Lung (tissue), 12 donors: Measurements from ENCODE around the gene TIMM23. TPM values are rescaled to one million over a fixed set of nuclear protein-coding genes. Genes with fewer than 3 reads are reported as not detected.

ENCODE experiments used
- ATAC-seq: fragments of 200-7000 bp; cut with Tn5 transposase; one replicate; pipeline ENCODE4 v1.9.1; 2020; ENCODE audit warnings: moderate number of reproducible peaks; ENCODE audit not compliant: insufficient read depth, low FRiP score
- DNase-seq, 3 donors: peaks; one replicate each; pipeline ENCODE4 v3.0.0-alpha.2; 2013 to 2017
- H3K27ac ChIP-seq, 2 donors: one replicate each; pipeline ENCODE4 v1.5.1; 2013; ENCODE audit warnings: mild to moderate bottlenecking in 2 of 2, moderate library complexity in 2 of 2, control low read depth in 1 of 2, inconsistent platforms in 1 of 2, low read depth in 1 of 2, low read length in 1 of 2
- H3K27me3 ChIP-seq, 3 donors: one replicate each; pipeline ENCODE4 v1.5.1; 2013; ENCODE audit warnings: low read length in 2 of 3; ENCODE audit not compliant: control insufficient read depth in 3 of 3, insufficient read depth in 3 of 3
- H3K36me3 ChIP-seq, 4 donors: one replicate each; pipeline ENCODE4 v1.5.1; 2013; ENCODE audit warnings: low read length in 4 of 4, mild to moderate bottlenecking in 1 of 4, moderate library complexity in 1 of 4; ENCODE audit not compliant: control insufficient read depth in 4 of 4, insufficient read depth in 4 of 4
- H3K4me1 ChIP-seq, 5 donors: one replicate each; pipeline ENCODE4 v1.5.1; 2013; ENCODE audit warnings: low read length in 5 of 5, mild to moderate bottlenecking in 2 of 5, moderate library complexity in 1 of 5; ENCODE audit not compliant: control insufficient read depth in 5 of 5, insufficient read depth in 5 of 5
- H3K4me3 ChIP-seq: one replicate; pipeline ENCODE4 v1.5.1; 2013; ENCODE audit warnings: mild to moderate bottlenecking, control low read depth, moderate library complexity
- H3K9ac ChIP-seq, 2 donors: one replicate each; pipeline ENCODE4 v1.5.1; 2013; ENCODE audit warnings: low read length in 2 of 2, control low read depth in 1 of 2; ENCODE audit not compliant: insufficient read depth in 1 of 2
- H3K9me3 ChIP-seq, 4 donors: one replicate each; pipeline ENCODE4 v1.5.1; 2013; ENCODE audit warnings: low read length in 3 of 4, mild to moderate bottlenecking in 1 of 4, moderate library complexity in 1 of 4; ENCODE audit not compliant: control insufficient read depth in 4 of 4, insufficient read depth in 3 of 4
- WGBS, 2 donors: extraction: QIAGEN DNeasy Blood & Tissue Kit; methylation state at CpG; one replicate each; pipeline ENCODE4 v1.1.7; 2013; 5-methylcytosine and 5-hydroxymethylcytosine counted together
- polyA plus RNA-seq, 2 donors: library from polyadenylated mRNA; stranded (reverse); fragments of 200-250 nt; gene quantifications; one replicate each; pipeline ENCODE4 v1.2.1, GENCODE V29; 2013
- total RNA-seq, 2 donors: library from RNA; depleted of rRNA in 1 of 2; stranded (reverse); fragments of >200 nt in 1 of 2; gene quantifications; one replicate each; pipeline ENCODE4 v1.2.1, GENCODE V29; 2014 to 2021
- TF ChIP-seq, protein P1 (sequence below): IDR thresholded peaks from 2 replicates; pipeline ENCODE4 v1.5.1; 2012; ENCODE audit warnings: mild to moderate bottlenecking; ENCODE audit errors: control extremely low read depth, extremely low read depth
- donor health status: control.
- donor health status: control.
- donor health status: Bipolar disorder and iron deficiency.
- donor health status: healthy.
- donor health status: DM: yes; HTN: yes; CAD: no.

TIMM23 gene
- total and polyA plus RNA-seq, 4 donors, result 37.0 to 63.1 (median 46.5) TPM

- no peak for ATAC-seq
- TF ChIP-seq, protein P1, sequence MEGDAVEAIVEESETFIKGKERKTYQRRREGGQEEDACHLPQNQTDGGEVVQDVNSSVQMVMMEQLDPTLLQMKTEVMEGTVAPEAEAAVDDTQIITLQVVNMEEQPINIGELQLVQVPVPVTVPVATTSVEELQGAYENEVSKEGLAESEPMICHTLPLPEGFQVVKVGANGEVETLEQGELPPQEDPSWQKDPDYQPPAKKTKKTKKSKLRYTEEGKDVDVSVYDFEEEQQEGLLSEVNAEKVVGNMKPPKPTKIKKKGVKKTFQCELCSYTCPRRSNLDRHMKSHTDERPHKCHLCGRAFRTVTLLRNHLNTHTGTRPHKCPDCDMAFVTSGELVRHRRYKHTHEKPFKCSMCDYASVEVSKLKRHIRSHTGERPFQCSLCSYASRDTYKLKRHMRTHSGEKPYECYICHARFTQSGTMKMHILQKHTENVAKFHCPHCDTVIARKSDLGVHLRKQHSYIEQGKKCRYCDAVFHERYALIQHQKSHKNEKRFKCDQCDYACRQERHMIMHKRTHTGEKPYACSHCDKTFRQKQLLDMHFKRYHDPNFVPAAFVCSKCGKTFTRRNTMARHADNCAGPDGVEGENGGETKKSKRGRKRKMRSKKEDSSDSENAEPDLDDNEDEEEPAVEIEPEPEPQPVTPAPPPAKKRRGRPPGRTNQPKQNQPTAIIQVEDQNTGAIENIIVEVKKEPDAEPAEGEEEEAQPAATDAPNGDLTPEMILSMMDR, result peak; percentile 38
These were observed 56.5 kb downstream of the TIMM23 start for GRCh38 chr10:46028584-46029460.

DNA sequence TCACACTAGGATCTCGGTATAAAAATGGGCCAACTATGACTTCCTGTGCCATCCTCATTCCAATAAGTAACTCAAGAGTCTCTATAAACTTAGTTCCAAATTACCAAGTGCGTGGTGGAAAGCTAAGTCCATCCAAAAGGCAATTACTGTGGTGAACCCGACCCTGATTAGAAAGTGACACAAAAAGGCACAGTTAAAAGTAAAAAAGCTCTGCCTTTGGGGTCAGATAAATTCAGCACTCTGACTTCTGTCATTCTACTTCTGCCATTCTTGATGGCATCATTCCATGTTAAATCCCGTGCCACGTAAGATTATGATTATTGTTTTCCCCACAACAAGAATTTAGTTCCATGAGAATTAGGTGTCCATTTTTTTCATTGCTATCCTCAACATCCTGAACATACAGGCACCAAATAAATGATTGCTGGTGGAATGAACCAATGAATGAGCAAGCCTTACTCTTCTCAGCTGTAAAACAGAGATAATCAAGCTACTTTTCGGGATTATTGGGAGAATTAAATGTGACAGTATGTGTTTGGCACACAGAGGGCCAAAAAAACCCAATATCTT is 57.3 kb downstream of the TIMM23 start:
- peak overlapping the region; percentile 74 for H3K4me3 ChIP-seq
- H3K9me3 ChIP-seq, result no peaks in the 10 kb centered on the region
- ATAC-seq (no peak), DNase-seq (no peak)
- 9 to 17% methylated on average over 6 of the region's 6 CpGs for WGBS, 2 donors
- TF ChIP-seq, protein P1, result no peak
- H3K27me3 ChIP-seq, result no peaks in the 10 kb centered on the region
- peak overlapping the region; percentile 93 to 97 for H3K27ac ChIP-seq
- H3K9ac ChIP-seq, result peak overlapping the region; percentile 35 to 79
- H3K36me3 ChIP-seq, result no peaks in the 10 kb centered on the region
- H3K4me1 ChIP-seq, result peaks cover 4 to 28% (median 13%) of the 10 kb centered on the region in 5 donors

More at GRCh38 chr10:46028584-46029460, 56.5 kb downstream of the TIMM23 start:
- Histone ChIP-seq H3K4me1 (peaks cover 4 to 32% (median 13%) of the 10 kb centered on the region in 5 donors), H3K9ac (peak overlapping the region; percentile 35 to 79), H3K27me3 (no peaks in the 10 kb centered on the region), H3K27ac (peak overlapping the region in 1 of 2 donors; percentile 33), H3K9me3 (no peaks in the 10 kb centered on the region), H3K36me3 (no peaks in the 10 kb centered on the region), H3K4me3 (no peak overlapping the region)
- peak in 2 of 3 donors; percentile 49 to 63 for DNase-seq
- WGBS, 2 donors, result 23 to 25% methylated on average over 6 of the region's 6 CpGs

- TF ChIP-seq, protein P1, result peak; percentile 82
- H3K27me3 ChIP-seq, result no peaks in the 10 kb centered on the region
- no peaks in the 10 kb centered on the region for H3K9me3 ChIP-seq
- H3K36me3 ChIP-seq, result no peaks in the 10 kb centered on the region
- peaks cover 2 to 26% (median 13%) of the 10 kb centered on the region in 5 donors for H3K4me1 ChIP-seq
- peak within 1 kb of the TSS; percentile 74 for H3K4me3 ChIP-seq
- WGBS, 2 donors, result 1% methylated on average over 53 to 59 of the region's 59 CpGs
- peak; percentile 98 for ATAC-seq
- peak within 1 kb of the TSS; percentile 93 to 97 for H3K27ac ChIP-seq
- H3K9ac ChIP-seq, result peak within 1 kb of the TSS; percentile 61 to 79
- peak; percentile 97 to 99 (median 99) for DNase-seq
These were observed 58.0 kb downstream of the TIMM23 start, which contains the start of gene NCOA4 for GRCh38 chr10:46030091-46030937. Gene NCOA4 (minus strand): TSS chr10:46030623. CDS start chr10:46016680, 13,943 bp downstream.
